Inferior parietal cortex (tissue), 1 donor: ENCODE results near the gene SLC10A2.

ENCODE experiments used
- DNase-seq: peaks from one replicate; pipeline ENCODE4 v3.0.0-alpha.2; 2016; ENCODE audit errors: extremely low spot score

Gene SLC10A2

DNA sequence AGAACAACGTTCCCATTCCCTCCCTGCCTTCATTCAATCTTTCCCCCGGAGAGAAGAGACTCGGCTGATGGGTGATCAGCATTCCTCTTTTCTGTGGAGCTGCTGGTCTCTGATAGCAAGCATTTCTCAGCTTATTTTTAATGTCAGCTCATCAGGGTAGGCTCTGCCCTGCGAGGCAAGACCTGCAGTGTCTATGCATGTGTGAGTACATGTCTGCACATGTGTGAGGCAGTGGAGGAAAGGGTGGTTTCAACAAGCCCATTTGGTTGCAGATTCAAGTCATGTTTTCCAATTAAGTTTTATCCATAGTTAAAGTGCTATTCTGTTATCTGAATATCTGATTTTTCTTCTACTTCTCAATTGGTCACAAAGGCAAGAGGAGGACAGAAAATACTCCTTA is 19.5 kb downstream of the SLC10A2 start:
- DNase-seq, result no peak

DNA sequence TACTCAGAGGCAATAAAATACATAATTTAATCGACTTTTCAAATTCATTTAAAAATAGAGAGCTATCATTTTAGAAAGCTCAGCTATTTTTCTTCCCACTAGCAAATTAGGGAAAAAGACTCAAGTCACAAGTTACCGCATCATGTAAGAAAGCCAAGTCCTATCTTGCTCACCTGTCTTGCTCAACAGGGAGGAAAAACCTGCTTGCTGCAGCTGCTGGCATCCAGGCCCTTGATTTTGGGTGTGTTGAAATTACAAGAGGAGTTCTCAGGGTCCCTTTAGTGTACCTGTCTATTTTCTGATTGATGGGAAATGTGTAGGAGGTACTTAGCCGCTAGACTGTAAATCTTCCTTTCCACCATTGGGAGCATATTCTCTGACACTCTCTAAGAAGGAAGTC is 22.2 kb downstream of the SLC10A2 start:
- DNase-seq, result no peak

DNA sequence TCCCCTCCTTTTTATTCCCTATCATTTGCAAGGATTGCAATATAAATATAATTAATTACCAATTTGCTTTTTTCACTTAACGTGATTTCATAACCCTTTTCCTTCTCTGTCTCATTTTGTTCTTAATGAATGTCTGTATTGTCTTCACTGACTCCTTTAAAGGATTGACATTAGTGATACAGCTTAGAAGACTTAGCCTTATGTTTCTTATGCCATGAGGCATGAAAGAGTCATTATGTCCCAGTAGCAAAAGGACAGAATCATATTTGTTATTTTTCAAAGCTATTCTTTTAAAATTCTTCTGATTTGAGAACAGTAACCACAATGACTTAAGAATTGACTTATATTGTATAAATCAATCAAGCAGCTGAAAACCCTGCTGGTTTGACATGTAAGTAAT is 26.2 kb downstream of the SLC10A2 start:
- DNase-seq, result no peak

DNA sequence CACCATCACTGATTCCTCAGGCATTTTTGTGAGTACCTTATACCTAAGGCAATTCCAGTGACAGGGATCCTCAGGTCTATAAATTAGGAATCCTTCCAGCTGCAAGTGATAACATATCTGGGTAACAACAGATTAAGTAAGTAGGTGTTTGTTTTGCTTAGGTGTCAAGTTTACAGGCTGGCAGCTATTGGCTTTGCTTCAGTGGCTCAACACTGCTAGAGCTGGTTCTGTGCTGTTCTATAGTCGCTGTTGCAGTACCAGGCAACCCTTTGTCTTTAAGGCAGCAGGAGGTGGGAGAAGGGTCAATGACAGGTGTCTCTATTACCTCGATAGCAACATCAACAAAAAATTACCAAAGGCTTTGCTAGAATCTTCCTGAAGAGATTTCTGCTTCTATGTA is 27.0 kb downstream of the SLC10A2 start:
- DNase-seq, result no peak

DNA sequence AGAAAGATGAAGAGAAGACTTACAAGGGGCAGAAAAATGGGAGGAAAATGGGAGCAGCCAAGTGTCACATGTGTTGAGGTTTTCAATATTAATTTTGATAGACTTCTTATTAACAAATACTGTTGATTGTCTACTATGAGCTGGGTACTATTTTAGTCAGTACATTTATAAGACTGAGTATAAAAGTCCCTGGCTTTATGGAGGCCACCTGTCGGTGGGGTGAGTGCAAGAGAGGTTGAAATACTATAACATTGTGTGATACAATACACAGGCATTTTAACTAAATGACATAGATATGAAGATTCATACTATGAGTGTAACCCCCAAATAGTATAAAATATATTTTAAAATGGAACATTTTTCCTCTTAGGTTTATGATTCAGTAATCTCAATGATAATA is 29.9 kb downstream of the SLC10A2 start:
- no peak for DNase-seq

DNA sequence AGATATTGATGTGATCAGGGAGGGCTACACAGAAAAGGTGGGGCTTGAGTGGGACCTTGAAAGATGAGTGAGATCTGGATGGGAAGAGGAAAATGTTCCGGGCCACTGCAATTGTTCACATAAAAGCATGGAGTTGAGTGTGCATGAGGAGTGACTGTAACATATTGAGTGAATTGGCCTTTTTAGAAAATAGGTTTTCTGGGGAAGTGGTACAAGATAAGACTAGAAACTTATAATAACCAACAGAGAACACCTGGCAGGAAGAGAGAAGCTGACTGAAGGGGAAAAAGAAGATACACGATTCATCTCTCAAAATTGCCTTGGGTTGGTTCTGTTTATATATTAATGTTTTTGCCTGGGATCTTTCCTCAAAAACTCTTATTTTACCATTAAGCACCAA is 32.2 kb downstream of the SLC10A2 start:
- no peak for DNase-seq

DNA sequence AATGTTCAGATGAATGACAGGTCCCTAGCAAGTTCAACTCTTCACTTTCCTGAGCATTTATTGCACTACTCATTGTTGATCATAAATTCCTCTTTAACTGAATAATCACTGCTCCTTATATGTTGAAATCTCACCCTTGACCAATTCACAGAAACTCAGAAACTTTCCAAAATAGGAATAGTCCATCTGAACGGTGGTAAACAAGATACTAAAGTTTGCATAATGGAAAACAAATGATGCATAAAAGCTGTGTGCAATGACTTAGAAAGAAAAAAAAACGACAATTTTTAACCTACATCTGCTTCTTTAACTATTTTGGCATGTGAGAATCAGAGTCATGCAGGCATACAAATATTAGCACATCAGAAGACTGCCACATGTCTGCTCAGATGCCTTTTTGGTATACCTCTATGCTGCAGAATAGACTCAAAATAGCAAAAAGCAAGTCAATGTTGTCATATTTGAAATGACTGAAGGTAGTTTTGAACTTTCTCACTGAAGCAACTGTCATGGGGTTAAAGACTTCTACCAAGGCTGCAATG is 34.8 kb downstream of the SLC10A2 start:
- no peak for DNase-seq

DNA sequence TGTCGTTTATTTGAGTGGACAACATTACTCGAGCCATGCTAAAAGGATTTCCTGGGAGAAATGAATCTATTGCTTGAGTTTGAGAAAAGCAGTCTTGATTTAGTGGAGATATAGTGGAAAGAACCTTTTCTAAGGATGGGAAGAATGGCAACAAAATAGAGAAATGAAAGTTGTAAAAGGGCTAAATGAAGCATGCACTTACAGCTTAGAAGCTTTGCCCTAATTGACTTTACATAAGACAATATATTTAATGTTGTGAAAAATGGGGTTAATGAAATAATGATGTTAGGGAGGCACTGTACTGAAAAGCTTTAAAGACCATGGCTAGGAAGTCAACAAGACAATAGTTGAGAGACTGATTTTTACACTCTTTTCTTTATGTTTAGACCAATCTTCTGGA is 35.4 kb downstream of the SLC10A2 start:
- no peak for DNase-seq

DNA sequence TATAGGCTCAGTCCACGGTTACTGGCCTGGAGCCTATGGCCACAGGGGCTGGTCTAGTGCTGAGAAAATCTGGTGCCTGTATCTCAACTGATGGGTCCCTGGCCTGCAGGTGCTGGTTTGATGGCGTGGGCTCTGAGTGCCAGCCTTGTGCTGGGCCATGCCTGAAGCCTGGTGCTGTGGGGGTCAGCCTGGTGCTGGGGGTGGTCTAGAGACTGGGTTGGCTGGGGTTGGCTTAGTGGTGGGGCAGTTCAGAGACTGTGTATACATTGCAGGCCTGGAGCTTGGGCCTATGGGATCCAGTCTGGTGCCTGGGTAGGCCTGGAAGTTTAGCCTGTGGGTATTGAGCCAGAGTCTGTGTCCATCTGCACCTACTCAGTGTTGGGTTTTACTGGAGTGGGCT is 36.4 kb downstream of the SLC10A2 start:
- no peak for DNase-seq

DNA sequence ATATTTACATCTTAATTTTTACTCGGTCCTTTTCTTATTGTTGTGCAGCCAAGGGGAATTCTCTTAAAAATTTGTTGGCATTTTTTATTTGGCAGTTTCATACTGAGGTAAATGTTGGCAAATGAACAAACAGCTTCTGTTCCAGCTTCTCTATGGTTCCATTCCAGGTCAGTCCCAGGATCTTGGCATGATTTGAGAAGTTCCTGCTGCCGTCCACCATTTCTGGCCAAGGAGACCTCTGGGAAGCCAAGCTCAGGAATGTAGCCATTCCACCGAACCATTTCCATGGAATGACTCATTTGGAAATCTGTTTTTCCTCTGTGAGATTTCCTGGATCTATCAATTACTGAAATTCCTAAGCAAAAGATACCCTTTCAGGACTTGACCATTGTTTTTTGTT is 43.9 kb downstream of the SLC10A2 start:
- no peak for DNase-seq

DNA sequence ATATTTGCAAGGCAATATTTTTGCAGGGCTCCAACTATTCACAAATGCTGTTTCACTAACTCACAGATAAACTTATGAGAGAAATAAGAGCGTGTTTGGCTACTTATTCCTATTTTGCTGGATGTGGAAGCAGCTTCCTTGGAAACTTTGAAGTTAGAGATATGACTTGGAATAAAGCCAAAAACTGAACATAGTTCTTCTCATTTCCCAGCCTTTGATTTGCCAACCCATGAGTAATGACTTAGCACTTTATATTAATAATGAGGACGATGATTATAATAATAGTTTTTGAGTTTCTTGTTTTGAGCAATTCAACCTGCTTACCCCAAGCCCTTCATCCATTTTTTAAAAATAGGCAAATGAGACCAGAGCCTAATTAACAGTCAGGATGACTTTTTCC is 47.7 kb downstream of the SLC10A2 start:
- no peak for DNase-seq

DNA sequence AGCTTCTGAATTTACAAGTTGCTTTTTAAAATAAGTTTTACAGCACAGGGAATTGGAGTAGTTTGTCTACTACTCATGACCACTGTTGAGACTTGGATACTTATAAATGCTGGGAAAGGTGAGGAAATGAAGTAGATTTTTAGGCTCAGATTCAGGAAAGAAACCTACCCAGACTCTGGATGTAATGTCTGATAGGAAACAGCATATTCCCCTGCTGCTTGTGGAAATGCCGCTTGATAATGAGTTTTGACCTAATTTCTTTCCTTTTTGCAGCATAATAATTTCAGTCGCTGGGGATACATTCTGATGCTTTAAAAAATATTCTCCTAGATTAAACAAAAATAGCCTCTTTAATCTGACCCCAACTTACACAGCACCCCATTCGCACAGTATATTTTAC is 53.6 kb downstream of the SLC10A2 start:
- DNase-seq, result no peak

DNA sequence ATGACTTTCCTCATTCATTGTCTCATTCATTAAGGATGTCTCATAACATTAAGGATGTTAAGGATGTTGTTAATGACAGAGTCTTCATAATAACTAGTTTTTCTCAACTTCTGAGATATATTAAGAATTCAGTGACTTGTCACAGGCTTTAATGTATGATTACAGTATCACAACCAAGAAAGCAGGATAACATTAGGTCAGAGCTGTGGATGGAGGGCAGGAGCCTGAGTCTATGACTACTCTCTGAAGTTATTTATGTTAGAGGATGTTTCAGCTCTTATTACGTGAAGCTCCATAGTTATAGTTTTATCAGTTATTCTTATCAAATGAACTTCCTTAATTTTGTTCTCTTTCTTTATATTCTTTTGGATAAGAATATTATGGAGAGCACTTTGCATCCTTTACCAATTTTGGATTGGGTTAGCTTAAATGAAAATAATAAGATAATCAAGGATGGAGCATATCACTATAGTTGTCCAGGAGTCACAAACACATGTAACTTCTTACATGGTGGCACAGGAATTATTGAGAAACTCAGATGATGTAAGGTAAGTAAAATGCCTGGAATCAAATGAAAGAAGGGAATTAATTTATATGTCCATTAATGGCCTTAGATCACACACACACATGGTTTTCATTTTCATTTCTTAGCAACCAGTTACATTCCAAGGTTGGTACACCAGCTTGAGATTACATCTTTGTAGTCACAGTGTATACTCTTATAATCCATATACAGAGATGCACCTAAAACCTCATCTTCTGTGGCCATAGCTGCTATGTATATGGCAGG is 57.0 kb downstream of the SLC10A2 start:
- no peak for DNase-seq

DNA sequence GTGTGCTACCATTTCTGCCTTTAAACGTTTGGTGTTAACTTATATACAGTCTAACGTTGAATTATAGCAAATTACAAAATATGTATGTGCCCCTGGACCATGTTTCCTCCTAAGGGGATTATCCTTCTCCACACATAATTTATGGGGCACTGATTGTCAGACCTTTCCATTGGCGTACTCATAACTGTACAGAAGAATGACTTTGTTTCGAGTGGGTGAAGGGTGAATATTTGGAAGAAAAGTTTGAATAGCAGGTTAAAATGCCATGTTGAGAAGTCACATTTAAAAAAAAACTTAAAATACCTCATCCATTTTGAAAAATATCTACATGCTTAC is 58.8 kb downstream of the SLC10A2 start:
- no peak for DNase-seq

DNA sequence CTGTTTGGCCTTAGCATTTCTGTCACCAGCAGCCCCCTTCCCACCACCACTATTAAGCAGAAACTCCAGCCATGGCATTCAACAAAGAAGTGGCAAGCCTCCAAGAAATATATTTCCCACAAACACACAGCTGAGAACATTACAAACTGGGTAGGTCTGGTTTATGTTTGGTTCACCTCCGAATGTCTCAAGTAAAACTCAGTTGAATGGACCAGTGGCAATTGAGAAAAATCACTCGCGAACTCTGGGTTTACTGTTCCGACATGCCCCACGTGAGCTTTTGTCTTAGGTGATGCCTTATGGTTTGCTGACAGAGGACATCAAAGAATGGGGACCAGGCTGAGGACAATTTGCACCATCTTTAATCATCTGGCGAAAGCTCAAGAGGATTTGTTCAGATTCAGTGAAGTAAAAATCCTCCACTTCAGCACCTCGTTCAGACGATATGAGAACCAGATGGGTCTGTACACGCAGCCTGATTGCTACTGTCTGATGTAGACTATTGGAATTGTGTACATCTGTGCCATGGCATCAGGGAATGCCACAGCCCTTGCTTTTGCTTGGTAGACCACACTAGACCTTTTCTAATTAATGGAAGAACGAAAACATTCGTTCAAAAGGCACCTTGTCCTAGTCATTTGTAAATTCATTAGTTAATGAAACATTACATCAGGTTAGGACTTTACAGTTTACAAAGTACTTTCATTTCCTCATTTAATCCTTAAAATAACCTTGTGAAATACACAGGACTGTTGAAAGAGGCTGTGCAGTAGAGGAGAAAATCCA is 59.4 kb downstream of the SLC10A2 start:
- no peak for DNase-seq

DNA sequence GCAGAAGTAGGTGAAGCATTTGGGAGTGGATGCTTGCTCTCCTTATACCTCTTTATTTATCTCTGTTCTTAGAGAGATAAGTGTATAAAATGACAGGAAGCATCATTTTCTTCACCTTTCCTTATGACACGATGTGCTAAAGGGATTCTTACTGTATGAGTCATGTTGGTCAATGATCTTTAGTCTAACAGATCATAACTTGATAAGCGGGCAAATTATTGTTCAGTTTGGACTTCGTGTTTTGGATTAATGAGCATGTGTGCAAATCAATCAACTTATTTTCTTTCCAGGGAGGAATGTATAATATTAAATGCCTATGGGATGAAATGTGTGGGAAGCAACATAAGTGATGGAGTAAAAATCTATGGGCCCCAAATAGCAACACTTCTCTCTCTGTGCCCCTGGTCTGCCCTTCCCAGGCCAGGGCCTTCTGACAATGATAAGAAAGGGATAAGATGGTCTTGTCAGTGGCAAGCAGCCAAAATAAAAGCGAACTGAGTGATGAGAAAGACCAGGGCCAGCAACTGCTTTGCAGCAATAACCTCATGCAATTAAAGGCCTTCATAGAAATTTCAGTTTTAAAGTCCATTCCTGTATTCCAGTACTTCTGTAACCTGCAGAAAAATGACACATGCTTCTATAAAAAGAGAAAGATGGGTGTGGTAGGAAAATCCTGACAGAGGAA is 61.4 kb downstream of the SLC10A2 start:
- DNase-seq, result no peak

DNA sequence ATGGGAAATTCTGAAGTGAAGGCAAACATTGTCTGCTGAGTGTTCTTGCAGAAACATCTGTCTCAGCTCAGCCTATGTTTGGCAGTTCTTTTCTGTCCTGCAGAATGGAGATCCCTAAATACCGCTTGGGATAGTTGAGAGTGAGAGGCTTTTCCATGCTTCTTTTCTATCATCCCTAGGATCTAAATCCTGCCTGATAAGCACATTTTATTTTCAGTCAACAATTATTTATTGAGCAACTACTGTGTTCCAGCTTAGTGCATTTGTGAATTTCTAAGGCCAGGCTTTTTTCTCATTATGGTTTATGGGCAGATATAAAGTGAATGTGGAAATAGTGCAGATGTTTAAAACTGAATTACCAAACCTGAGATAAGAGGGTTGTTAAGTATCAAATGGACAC is 62.6 kb downstream of the SLC10A2 start:
- DNase-seq, result no peak

DNA sequence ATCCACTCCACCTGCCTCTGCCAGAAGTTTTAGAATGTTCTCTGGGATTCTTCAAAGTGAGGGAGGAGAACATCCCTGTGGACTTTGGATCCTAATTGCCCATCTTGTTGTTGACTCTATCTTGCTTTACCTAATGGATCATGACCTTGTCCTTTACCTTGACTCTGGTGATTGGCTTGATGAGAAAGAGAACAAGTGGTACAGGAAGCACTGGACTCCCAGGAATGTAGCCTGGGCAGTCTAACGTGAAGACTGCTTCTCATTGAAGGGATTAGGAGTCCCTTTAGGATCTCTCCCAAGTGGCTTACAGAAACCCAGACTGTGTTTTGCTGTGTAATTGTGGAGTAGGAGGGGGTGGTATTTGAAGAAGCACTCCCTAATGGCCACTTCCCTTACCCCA is 63.9 kb downstream of the SLC10A2 start:
- no peak for DNase-seq

DNA sequence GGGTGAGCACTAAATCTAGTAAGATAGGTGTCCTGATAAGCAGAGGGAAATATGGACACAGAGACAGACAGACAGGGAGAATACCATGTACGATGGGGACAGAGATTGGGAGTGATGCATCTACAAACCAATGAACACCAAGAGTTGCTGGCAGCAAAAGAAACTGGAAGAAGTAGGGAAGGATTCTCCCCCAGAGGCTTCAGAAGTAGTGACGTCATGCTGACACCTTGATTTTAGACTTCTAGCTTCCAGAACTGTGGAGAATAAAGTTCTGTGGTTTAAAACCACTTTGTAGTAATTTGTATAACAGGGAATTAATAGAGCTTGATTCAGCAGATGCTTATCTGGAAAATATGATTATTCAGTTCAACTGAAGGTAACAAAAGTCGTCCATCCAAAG is 66.1 kb downstream of the SLC10A2 start:
- DNase-seq, result no peak

DNA sequence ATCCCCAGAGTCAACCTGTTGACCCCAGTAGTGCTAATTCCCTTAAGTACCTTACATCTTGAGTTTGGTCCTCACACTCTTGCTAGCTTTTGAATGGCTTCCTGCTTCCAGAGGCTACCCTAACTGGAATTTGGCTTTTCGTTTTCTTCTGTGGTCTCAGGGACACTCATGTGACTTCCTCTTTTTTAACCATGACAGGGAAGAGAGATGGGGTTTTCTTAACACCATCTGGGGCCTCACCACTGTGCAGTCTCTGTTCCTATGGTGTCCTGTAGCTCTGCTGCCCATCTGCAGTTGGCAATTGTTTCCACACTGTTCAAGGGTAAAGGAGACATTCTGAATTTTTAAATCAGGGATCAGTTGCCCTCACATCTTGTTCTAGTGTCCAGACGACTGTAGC is 66.7 kb downstream of the SLC10A2 start:
- DNase-seq, result no peak
